ENCODE measurements around the gene USP9Y. TPM values are rescaled to one million over a fixed set of nuclear protein-coding genes. Genes with fewer than 3 reads are reported as not detected.

Gene USP9Y
- total RNA-seq, 6 donors from 2014 or later, result 0.06 to 63.9 (median 16.2) TPM; not detected in 2

GRCh38 chrY:12733625-12734024, 32.6 kb downstream of the USP9Y start:
- Histone ChIP-seq H3K4me1 (no peaks in the 10 kb centered on the region), H3K27ac (no peak overlapping the region), H3K4me3 (no peak overlapping the region), H3K27me3 (no peaks in the 10 kb centered on the region), H3K9me3 (no peaks in the 10 kb centered on the region), H3K36me3 (no peaks in the 10 kb centered on the region)
- ATAC-seq (ENCODE audit: low FRiP score in 2 of 2) (no peak), DNase-seq (no peak)
- no peak for TF ChIP-seq POLR2A (IDR thresholded peaks at IDR 0.05)
- TF ChIP-seq, protein P1, sequence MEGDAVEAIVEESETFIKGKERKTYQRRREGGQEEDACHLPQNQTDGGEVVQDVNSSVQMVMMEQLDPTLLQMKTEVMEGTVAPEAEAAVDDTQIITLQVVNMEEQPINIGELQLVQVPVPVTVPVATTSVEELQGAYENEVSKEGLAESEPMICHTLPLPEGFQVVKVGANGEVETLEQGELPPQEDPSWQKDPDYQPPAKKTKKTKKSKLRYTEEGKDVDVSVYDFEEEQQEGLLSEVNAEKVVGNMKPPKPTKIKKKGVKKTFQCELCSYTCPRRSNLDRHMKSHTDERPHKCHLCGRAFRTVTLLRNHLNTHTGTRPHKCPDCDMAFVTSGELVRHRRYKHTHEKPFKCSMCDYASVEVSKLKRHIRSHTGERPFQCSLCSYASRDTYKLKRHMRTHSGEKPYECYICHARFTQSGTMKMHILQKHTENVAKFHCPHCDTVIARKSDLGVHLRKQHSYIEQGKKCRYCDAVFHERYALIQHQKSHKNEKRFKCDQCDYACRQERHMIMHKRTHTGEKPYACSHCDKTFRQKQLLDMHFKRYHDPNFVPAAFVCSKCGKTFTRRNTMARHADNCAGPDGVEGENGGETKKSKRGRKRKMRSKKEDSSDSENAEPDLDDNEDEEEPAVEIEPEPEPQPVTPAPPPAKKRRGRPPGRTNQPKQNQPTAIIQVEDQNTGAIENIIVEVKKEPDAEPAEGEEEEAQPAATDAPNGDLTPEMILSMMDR (IDR thresholded peaks at IDR 0.05), result no peak
- TF ChIP-seq EP300 (IDR thresholded peaks at IDR 0.05), result no peak
- no peak for TF ChIP-seq POLR2AphosphoS5 (IDR thresholded peaks at IDR 0.05)
- WGBS, 2 donors, result 70% methylated on average over 3 of the region's 3 CpGs; no CpG with 5 or more reads in 1 of the 2 donors

GRCh38 chrY:12734051-12734450, 33.0 kb downstream of the USP9Y start:
- no peaks in the 10 kb centered on the region for H3K27me3 ChIP-seq
- DNase-seq (no peak), ATAC-seq (ENCODE audit: low FRiP score in 2 of 2) (no peak)
- no peaks in the 10 kb centered on the region for H3K36me3 ChIP-seq
- no peaks in the 10 kb centered on the region for H3K9me3 ChIP-seq
- no peak overlapping the region for H3K4me3 ChIP-seq
- no peaks in the 10 kb centered on the region for H3K4me1 ChIP-seq
- WGBS, 2 donors, result 72% methylated on average over 2 of the region's 2 CpGs; no CpG with 5 or more reads in 1 of the 2 donors
- no peak for TF ChIP-seq EP300 (IDR thresholded peaks at IDR 0.05)
- TF ChIP-seq, protein P1 (IDR thresholded peaks at IDR 0.05), result no peak
- TF ChIP-seq POLR2AphosphoS5 (IDR thresholded peaks at IDR 0.05), result no peak
- TF ChIP-seq POLR2A (IDR thresholded peaks at IDR 0.05), result no peak
- H3K27ac ChIP-seq, result no peak overlapping the region

DNA sequence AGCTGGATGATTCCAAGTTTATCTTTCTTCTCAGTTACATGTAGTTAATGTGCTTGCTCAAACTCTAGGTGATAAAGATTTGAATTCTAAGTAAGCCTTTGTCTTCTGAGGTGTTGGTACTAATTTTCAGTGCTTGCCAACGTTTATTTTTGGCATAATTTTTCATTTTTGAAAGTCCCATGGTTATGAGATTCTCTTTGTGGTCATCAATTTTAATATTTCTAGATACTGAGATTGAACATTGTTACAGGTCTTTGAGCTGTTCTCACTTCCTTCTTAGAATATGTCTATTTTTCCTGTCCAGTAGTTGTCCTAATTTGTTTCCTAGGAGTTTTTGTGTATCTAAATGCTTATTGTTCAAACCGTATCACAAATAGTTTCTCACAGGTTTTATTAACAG, 40.4 kb downstream of the USP9Y start:
- WGBS, 2 donors, result 88% methylated on average over 2 of the region's 2 CpGs; no CpG with 5 or more reads in 1 of the 2 donors

GRCh38 chrY:12742725-12743124, 41.7 kb downstream of the USP9Y start:
- TF ChIP-seq, protein P1 (IDR thresholded peaks at IDR 0.05), result no peak
- TF ChIP-seq POLR2AphosphoS5 (IDR thresholded peaks at IDR 0.05) (no peak), EP300 (IDR thresholded peaks at IDR 0.05) (no peak), POLR2A (IDR thresholded peaks at IDR 0.05) (no peak)
- H3K27me3 ChIP-seq, result no peaks in the 10 kb centered on the region
- H3K9me3 ChIP-seq, result no peaks in the 10 kb centered on the region
- no peaks in the 10 kb centered on the region for H3K4me1 ChIP-seq
- H3K4me3 ChIP-seq, result no peak overlapping the region
- no peaks in the 10 kb centered on the region for H3K36me3 ChIP-seq
- ATAC-seq (ENCODE audit: low FRiP score in 2 of 2), result no peak
- 80% methylated on average over 4 of the region's 4 CpGs; no CpG with 5 or more reads in 1 of the 2 donors for WGBS, 2 donors
- no peak for DNase-seq
- no peak overlapping the region for H3K27ac ChIP-seq

More for the DNA sequence above, 40.4 kb downstream of the USP9Y start:
- no peaks in the 10 kb centered on the region for H3K4me1 ChIP-seq
- TF ChIP-seq, protein P1 (IDR thresholded peaks at IDR 0.05), result no peak
- no peak for TF ChIP-seq EP300 (IDR thresholded peaks at IDR 0.05)
- TF ChIP-seq POLR2A (IDR thresholded peaks at IDR 0.05), result no peak
- TF ChIP-seq POLR2AphosphoS5 (IDR thresholded peaks at IDR 0.05), result no peak
- ATAC-seq (ENCODE audit: low FRiP score in 2 of 2) (no peak), DNase-seq (no peak)
- no peaks in the 10 kb centered on the region for H3K9me3 ChIP-seq
- H3K36me3 ChIP-seq, result no peaks in the 10 kb centered on the region
- no peaks in the 10 kb centered on the region for H3K27me3 ChIP-seq
- no peak overlapping the region for H3K27ac ChIP-seq
- H3K4me3 ChIP-seq, result no peak overlapping the region

DNA sequence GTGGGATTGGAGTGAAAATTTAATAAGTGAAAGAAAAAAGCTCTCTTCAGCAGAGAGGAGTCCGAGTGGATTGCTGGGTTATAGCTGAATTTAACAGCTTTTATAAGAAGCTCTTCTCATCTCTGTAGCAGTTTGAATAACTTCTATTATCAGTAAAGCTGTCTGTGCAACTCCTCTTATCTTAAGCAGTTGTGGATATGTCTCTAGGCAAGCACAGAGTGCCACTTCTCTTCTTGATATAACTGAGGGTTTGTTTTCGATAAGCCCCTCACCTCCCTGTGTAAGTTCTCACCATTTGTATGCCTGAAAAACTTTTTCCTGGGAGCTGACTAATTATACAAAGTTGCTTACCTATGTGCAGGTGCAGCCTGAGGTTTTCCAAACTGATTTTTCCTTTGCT, 43.1 kb downstream of the USP9Y start:
- H3K4me3 ChIP-seq, result no peak overlapping the region
- no peaks in the 10 kb centered on the region for H3K9me3 ChIP-seq
- TF ChIP-seq EP300 (IDR thresholded peaks at IDR 0.05), result no peak
- no peak for TF ChIP-seq POLR2AphosphoS5 (IDR thresholded peaks at IDR 0.05)
- TF ChIP-seq POLR2A (IDR thresholded peaks at IDR 0.05), result no peak
- TF ChIP-seq, protein P1 (IDR thresholded peaks at IDR 0.05), result no peak
- no peaks in the 10 kb centered on the region for H3K36me3 ChIP-seq
- no peak overlapping the region for H3K27ac ChIP-seq
- WGBS, 2 donors, result 84% methylated on average over 2 of the region's 2 CpGs; no CpG with 5 or more reads in 1 of the 2 donors
- ATAC-seq (ENCODE audit: low FRiP score in 2 of 2) (no peak), DNase-seq (no peak)
- no peaks in the 10 kb centered on the region for H3K27me3 ChIP-seq
- no peaks in the 10 kb centered on the region for H3K4me1 ChIP-seq
